ENCODE results near the gene SIRT2.
"Not testable (repeated sequence)": the region's sequence is repeated elsewhere in the genome, so short reads cannot be mapped to it uniquely, and the experiment has no call there.

Gene SIRT2

DNA sequence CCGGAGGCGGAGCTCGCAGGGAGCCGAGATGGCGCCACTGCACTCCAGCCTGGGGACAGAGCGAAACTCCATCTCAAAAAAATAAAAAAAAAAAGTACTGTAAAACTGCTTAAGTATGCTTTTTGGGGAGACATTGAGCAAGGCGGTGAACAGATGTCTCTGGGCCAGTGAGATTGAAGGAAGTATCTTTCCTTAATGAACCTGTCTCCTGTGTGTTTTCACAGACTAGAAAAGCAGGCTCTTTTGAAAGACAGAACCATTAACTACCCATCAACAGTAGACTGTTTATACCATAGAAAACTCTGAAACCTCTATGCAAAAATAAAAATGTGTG, 66.4 kb downstream of the SIRT2 start:
- Histone ChIP-seq H3K27me3 (ENCODE audit: control insufficient read depth, insufficient read depth, low read length) (no peaks in the 10 kb centered on the region), H3K27ac (ENCODE audit: low read depth, low read length) (no peak overlapping the region), H3K4me1 (ENCODE audit: control insufficient read depth, insufficient read depth, low read length) (peaks cover 12% of the 10 kb centered on the region), H3K4me3 (ENCODE audit: low read depth, low read length) (no peak overlapping the region), H3K9ac (ENCODE audit: low read length) (no peak overlapping the region), H3K36me3 (ENCODE audit: control insufficient read depth, insufficient read depth, low read length) (peaks cover 52% of the 10 kb centered on the region), H3K9me3 (ENCODE audit: control insufficient read depth, insufficient read depth, low read depth, low read length) (no peaks in the 10 kb centered on the region)

DNA sequence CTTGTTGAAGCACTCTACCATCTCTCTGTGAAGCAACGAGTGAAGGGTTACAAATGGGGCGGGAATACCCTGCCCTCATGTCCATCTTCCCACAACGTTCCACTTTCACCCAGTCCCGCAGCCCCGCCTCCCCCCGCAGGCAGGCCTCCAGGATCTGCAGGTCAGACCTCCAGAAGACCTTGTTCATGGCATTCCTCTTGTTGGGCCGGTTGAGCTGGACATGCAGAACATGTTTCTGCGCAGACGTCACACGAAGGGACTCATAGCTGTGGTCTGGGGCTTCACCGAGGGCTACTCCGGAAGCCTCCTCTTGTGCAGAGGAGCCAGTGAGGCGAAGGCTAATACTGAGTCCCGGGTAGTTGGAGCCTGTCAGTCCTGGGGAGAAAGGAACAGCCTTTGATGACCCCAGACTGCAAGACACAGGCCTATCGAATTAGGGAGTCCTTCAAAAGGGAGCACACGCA, 68.2 kb downstream of the SIRT2 start:
- Histone ChIP-seq H3K4me3 (ENCODE audit: low read depth, low read length) (peak overlapping the region; percentile 93), H3K4me1 (ENCODE audit: control insufficient read depth, insufficient read depth, low read length) (peaks cover 18% of the 10 kb centered on the region), H3K27ac (ENCODE audit: low read depth, low read length) (peak overlapping the region; percentile 75; the same call in 1 of the 2 replicates), H3K9ac (ENCODE audit: low read length) (peak overlapping the region; percentile 88), H3K36me3 (ENCODE audit: control insufficient read depth, insufficient read depth, low read length) (peaks cover 47% of the 10 kb centered on the region), H3K9me3 (ENCODE audit: control insufficient read depth, insufficient read depth, low read depth, low read length) (no peaks in the 10 kb centered on the region), H3K27me3 (ENCODE audit: control insufficient read depth, insufficient read depth, low read length) (no peaks in the 10 kb centered on the region)

GRCh38 chr19:38830039-38830733, 69.2 kb downstream of the SIRT2 start:
- Histone ChIP-seq H3K9ac (ENCODE audit: low read length) (no peak overlapping the region), H3K27ac (ENCODE audit: low read depth, low read length) (no peak overlapping the region), H3K4me3 (ENCODE audit: low read depth, low read length) (no peak overlapping the region)

GRCh38 chr19:38829203-38829602, 70.2 kb downstream of the SIRT2 start:
- H3K9ac ChIP-seq (ENCODE audit: low read length); H3K27me3 ChIP-seq (ENCODE audit: control insufficient read depth, insufficient read depth, low read length); H3K27ac ChIP-seq (ENCODE audit: low read depth, low read length); H3K4me3 ChIP-seq (ENCODE audit: low read depth, low read length); H3K9me3 ChIP-seq (ENCODE audit: control insufficient read depth, insufficient read depth, low read depth, low read length): not testable (repeated sequence)
- peaks cover 26% of the 10 kb centered on the region for H3K4me1 ChIP-seq (ENCODE audit: control insufficient read depth, insufficient read depth, low read length)
- H3K36me3 ChIP-seq (ENCODE audit: control insufficient read depth, insufficient read depth, low read length), result peaks cover 35% of the 10 kb centered on the region

More at GRCh38 chr19:38830039-38830733, 69.2 kb downstream of the SIRT2 start:
- Histone ChIP-seq H3K36me3 (ENCODE audit: control insufficient read depth, insufficient read depth, low read length) (peaks cover 37% of the 10 kb centered on the region), H3K4me1 (ENCODE audit: control insufficient read depth, insufficient read depth, low read length) (peaks cover 18% of the 10 kb centered on the region), H3K27me3 (ENCODE audit: control insufficient read depth, insufficient read depth, low read length) (no peaks in the 10 kb centered on the region), H3K9me3 (ENCODE audit: control insufficient read depth, insufficient read depth, low read depth, low read length) (no peaks in the 10 kb centered on the region)

Data from HUES6 (cell line).